NCI-H2227 (cell line): ENCODE data around the gene SRRM4.
"Not testable (repeated sequence)": the region's sequence is repeated elsewhere in the genome, so short reads cannot be mapped to it uniquely, and the experiment has no call there.

ENCODE experiments used
- DNase-seq: peaks from one replicate; lab custom pipeline; 2025; ENCODE audit not compliant: unreplicated experiment; lab: John Stamatoyannopoulos, UW

Gene SRRM4

DNA sequence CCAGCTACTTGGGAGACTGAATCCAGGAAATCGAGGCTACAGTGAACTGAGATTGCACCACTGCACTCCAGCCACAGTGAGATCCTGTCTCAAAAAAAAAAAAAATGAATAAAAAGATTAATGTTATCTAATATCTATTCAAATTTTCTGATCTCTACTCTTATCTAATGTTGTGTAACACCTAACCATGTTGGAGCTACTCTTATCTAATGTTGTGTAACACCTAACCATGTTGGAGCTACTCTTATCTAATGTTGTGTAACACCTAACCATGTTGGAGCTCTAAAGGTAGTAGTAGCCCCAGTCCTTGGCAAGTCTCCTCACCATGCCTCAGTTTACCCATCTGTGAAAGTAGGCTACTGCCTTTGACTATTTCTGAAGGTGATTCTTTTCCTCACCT lies 26.9 kb downstream of the SRRM4 start:
- DNase-seq: not testable (repeated sequence)

DNA sequence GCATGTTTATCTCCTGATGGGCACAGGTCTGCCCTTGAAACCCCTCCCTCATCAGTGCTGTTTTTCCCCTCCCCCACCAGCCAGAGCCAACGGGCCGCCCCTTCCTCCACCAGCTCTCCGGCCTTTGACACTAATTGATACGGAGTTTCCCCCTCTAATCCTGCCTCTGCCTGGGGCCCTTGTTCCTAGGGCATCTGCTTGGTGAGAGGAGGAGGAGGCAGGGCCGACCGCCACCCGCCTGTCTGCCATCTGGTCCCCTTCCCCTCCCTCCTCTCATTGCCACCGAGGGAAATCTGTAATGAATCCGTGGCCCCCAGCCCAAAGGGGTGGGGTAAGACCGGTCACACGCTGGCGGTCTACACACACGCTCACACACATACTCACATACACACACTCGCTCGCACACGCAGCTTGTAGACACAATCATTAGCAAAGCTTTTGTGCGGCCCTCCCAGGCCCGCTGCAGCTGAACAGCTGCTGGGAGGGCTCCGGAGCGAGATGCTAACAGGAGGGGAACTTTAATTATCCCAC lies 27.4 kb downstream of the SRRM4 start:
- peak; percentile 96 for DNase-seq

DNA sequence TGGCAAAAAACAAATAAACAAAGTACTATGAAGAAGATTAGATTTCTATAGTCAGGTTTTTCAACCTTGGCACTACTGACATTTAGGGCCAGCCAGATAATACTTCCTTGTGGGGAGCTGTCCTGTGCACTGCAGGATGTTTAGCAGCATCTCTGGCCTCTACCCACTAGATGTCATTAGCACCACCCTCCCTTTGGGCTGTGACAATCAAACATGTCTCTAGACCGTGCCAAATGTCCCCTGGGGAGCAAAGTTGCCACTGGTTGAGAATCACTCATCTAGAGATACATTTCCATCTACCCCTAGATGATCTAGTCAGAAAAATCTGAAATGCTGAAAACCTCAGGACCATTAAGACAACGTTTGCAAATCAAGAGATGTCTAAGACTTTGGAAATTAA lies 29.9 kb downstream of the SRRM4 start:
- no peak for DNase-seq

DNA sequence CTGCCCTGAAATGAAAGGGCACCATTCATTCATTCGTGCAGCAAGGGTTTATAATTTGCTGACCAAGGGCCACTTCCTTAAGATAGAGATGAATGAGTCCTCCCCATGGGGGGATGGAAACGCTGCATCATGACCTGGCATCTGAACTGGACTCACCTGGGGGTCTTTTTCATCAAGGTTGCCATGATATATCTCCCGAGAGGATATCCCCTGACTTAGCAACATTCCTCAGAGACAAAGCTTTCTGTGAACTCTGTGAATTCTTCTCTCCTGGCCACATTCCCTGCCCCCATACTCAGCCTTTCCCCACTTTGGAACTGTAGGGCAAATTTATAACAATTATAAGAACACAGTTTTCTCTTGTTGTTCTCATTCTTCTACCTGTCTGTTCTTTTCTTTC lies 30.8 kb downstream of the SRRM4 start:
- no peak for DNase-seq

DNA sequence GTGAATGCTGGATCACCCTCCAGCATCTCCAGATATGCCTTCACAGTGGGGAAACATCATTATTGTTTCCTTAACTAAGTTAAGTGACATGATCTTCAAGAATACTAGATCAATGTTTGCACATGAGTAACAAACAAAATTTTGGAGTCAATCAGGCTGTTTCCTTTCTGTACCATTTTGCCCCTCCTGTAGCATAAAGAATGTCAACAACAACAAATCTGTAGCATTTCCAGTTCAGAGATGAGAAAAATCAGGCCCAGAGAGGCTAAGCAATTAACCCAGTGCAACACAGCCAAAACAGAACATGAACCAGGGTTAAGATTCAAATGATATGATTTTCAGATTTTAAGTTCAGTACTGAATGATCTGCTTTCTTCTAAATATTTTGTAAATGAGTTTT lies 31.7 kb downstream of the SRRM4 start:
- no peak for DNase-seq

DNA sequence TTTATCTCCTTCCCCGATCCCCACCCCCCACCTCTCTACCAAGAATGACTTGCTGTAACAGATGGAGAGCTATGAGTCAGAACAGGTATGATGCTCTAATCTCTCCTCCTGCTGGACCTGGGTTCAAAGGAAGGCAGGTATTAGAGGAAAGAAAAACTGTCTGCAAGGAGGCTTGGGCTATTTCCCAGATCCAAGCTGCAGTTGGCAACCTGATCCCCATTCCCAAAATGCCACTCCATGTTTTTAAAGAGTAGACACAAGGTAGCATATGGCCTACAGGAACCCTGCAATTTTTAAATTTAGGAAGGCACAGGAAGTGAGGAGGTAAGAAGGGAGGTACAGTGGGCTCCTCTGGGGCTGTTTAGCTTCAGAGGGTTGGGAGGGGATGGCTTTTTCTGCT lies 33.0 kb downstream of the SRRM4 start:
- no peak for DNase-seq

DNA sequence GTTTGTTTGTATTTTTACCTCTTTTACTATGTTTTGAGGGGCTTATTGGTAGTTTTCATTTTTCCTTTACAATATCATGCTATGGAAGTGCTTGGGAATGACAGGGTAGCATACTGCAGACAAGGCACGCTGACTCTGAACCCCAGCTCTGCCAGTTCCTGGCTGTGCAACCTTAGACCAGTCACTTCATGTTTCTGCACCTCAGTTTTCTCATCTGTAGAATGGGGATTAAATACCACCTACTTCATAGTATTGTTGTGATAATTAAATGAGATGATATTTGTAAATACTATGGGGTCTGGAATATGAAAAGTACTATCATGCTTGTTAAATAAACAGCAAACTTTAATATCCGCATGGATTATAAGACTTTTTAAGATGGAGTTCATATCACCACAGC lies 35.4 kb downstream of the SRRM4 start:
- DNase-seq: no peak

DNA sequence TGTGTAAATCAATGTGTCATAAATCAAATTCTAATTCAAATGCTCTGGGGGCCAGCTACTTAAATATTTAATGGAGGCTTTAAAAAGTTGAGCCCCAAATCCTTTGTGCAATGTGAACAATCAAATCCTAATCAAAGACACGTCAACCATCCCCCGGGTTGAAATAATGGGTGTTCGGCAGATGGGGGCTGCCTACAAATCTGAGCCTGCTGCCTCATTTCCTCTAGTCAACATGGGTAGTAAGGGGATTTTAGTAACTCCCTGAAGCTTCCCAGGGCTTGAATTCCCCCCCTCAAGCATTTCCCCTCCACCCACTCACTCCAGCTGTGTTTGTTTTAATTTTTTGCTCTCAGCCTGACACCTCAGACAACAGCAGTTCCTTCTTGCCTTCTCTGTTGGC lies 37.8 kb downstream of the SRRM4 start:
- no peak for DNase-seq

DNA sequence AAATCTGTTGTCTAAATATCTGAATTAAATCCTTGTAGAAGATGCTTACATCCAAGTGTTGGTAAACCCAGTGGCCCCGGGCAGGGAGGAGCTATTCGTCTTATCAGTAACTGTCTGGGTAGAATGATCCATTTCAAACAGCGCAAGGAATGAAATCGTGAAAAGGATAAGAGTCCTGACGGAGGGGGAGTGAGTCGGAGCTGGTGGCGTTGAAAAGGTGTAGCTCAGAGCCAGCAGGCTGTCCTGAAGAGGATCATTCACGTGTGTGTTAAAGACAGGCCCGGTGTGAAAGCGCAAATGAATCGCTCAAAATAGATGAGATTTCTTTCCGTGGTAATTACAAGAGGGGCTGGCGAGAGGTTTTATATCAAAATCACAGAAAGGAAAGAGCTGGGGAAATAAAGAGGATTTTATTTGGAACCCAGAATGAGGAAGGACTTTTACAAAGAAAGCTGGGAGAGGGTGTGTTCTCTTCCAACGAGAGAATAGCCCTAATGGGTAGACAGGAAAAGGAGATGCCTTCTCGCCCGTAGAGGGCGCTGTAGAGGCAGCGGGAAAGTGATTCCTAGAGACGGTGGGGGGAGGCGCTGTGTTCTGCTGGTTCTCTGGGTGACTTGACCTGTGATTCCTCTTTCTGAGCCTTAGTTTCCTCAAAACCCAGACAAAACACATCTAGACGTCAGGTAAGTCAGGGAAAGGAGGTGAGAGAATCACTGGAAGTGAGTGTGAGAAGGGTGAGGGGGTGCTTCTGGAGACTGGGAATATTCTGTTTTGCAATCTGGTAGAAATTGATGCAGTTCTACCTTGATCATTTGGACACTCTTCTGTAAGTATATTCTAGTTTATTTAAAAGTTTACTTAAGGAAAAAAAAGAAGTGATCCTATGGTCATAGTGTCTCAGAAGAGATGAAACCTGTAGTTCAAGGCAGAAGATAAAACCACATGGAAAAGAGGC lies 39.3 kb downstream of the SRRM4 start:
- DNase-seq: peak; percentile 33

DNA sequence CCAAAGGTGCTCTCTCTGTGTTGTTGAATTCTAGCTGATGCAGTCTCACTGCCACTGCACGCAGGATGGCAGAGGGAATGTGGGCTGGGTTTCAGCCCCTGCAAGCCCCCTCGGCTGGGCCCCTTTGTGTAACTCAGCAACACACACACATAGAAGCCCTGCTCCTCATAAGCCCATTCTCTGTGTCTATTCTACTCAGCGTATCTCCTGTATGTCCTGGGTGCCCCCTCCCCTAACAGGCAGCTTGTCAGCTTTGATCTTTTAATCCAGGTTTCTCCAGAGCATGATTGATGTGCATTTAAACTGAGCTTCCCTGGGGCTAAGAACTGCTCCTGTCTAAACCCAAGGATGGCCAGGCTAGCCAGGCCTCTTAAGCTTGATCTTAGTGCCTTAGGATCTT lies 43.0 kb downstream of the SRRM4 start:
- DNase-seq: peak; percentile 29

DNA sequence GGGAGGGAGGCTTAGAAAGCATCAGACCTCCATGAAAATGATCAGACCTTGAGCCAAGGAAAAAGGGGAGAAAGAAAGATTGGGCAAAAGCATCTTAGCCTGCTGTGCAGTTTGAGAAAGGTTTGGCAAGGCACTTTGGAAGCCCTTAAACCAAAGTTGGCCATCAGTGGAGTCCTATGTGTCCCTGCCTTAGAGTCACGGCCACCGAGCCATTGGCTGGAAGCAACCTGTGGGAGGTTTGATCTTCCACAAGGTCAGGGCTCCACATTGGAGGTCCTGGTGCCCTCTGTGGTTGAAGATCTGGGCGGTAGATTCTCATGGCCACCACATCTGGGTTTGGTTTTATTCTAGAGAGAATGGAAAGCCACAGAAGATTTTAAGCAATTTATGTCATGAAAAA lies 44.4 kb downstream of the SRRM4 start:
- DNase-seq: no peak

DNA sequence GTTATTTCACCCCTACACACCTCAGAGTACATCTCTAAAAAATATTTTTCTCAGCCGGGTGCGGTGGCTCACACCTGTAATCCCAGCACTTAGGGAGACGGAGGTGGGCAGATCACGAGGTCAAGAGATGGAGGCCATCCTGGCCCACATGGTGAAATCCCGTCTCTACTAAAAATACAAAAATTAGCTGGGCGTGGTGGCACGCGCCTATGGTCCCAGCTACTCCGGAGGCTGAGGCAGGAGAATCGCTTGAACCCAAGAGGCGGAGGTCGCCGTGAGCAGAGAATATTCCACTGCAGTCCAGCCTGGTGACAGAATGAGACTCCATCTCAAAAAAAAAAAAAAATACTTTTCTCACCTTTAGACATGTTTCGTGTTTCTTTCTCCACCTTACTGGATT lies 52.0 kb downstream of the SRRM4 start:
- DNase-seq: not testable (repeated sequence)

DNA sequence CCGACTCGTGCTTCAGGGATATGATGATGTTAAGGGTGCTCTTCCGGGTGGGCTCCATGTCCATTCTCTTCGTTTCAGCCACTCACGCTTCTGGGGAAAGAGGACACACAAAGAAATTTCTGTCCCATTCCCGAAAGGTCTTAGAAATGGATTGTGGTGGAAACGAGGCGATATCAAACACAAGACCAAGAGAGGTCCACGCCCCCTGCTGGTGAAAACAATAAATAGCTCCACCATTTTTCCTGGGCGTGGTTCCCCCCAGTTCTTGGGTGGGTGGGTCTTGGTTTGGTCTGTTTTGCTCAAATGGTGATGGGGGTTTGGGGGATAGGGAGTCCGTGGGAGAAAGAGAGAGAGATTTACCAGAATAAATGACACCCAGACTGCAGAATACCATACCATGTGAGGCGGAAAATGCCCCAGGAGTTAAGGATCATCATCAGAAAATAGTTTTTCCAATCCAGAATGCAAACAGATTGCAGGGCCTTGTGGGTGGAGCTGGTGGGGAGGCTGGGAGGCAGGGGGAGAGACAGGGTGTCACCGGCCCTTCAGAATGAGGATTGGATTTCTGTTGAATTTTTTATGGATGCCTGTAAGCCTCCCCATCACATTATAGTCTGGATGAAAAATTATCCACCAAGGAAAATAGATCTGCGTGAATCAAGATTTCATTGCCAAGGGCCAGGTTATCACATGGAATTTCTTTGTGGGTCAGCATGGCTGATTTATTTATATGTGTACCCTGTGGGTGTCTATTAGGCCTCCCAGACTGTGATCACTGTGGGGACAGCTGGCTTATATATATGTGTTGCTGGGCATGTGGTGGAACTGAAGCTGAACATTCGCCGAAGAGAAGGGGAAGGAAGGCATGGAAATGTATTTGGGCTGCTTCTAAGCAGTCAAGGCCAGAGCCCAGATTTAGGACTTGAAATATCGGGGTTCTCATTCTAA lies 55.8 kb downstream of the SRRM4 start:
- peak; percentile 84 for DNase-seq

DNA sequence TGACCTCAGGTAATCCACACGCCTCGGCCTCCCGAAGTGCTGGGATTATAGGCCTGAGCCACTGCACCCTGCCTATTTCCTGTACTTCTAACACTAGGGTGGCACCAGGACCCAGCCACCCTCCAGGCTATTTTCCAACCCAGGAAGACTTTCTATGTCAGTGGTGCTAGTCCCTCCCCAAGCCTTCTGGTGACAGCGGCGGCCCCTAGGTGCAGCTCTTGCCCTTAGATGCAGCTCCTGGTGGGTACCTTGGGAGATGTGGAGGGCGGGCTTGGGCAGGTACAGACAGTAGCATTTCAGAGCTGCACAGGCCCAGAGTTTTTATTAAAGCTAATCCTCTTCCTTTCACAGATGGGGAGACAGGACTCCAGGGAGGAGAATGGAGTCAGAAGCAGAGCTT lies 62.8 kb downstream of the SRRM4 start:
- no peak for DNase-seq

DNA sequence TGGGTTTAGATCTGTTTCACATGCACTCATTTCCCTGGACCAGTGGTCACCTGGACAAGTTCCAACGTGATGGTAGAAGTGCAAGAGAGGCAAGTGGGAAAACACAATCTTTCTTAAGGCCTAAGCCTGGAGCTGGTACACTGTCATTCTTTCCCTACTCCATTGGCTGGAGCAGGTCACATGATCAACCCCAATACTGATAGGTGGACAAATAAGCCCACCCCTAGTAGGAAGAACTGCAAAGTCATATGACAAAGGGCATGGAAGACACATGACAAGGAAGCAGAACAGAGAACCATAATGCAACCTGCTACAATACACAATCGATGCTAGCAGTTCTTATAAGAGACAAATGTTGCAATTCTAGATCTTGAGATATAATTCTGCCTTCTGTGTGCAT lies 66.3 kb downstream of the SRRM4 start:
- DNase-seq: no peak

DNA sequence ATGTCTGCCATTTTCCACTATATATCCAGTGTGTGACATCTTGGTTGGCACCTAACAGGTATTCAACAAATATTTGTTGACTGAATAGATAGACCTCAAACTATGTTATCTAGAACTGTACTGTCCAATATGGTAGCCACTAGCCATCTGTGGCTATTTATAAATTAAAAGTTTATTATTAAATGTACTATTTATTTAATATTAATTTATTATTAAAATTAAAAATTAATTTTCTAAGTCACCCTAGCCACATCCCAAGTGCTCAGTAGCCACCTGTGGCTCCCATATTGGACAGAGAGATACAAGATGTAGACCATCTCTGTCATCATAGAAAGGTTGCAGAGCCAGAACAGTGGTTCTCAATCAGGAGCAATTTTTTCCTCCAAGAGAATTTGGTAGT lies 69.3 kb downstream of the SRRM4 start:
- no peak for DNase-seq

DNA sequence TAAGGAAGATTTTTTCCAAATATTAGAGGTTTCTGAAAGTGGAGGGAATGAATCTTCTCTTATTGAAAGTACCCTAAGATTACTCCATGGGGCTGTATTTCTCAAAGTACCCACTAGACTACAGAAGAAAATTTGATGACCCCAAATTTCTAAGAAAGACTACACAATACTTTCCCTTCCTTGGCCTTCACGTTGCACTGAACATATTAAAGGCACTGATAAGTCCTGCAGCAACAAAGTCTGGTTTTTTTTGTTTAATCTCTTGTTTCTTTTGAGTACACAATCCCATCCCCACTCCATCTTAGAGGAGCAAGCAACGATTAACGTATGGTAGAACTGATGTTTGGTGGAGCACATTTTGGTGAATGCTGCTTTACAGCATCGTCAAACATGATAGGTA lies 70.1 kb downstream of the SRRM4 start:
- DNase-seq: no peak

DNA sequence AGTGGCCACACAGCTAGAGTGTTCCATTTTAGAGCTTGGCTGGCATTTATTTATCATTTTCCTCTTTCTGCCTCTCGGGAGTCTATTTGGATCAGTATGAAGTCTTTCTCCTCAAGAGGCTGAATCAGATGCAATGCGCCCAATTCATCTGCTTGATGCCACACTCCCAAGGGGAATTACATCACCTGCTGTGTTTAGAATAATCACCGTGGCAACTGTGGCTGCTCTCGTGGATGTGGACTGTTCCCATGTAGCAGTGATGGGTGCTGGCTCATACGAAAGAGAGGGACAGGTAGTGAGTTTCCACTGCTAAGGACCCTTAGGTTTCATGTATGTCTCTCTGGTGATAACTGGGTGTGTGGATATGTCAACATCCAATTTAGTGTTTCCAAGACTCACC lies 70.7 kb downstream of the SRRM4 start:
- no peak for DNase-seq

DNA sequence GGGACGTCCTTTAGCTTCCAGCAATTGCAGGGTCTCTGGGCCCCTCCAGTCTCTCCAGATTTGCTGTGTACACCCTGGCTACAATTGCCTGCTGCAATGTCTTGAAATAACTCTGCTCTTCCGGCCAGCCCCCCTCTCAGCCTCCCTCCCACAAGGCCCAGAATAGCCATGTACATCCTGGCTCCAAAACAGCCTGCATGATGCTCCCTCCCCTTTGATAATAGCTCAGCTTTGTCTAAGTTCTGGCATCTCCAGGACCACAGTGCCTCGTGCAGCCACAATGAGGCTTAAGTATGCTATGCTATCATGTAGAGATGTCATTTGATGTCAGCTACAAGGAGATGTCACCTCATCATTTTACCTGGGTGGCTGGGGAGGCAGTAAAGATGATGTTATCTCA lies 74.6 kb downstream of the SRRM4 start:
- DNase-seq: no peak

DNA sequence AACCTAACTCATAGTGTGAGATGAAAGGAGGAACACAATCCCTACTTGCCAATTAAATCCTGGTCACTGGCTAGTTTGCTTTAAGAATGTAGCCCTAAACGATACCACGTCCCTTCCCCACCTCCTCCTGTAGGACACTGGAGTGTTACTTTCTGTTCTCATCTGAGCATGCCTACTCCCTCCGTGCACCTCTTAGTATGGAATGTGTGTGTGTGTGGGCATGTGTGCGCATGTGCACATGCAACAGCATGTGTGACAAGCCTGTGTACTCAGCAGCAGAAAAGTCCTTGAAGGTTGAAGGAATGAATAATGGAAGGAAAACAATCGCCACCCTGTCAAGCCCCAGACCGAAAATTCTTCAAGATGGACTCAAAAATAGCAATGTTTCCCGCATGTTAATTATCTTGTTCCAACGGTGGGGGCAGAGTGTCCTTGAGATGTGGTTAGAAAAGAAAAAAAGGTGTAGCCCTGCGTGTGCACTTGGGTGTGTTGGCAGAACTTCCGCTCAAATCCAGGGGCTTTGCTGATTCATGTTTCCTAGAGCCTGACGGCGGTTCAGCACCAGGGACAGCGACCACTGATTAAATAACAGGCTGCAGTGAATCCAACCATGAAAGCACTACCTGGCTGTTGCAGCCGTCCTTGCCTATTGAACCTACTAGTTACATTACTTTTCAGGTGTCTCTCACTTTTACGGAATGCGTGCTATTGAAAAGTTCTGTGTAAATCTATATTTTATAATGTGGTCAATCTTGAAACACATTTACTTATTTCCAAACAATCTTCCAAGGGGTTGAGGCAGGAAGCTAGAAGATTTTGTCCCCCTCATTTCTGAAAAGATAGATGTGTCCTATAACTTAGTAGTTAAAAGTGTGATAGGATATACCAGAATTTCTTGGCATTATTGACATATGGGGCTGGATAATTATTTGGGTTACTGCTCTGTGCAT lies 79.8 kb downstream of the SRRM4 start:
- DNase-seq: peak; percentile 67
